Measurements from ENCODE around the gene TRAF2. TPM values are rescaled to one million over a fixed set of nuclear protein-coding genes. Genes with fewer than 3 reads are reported as not detected.

The TRAF2 gene
- total RNA-seq, 6 experiments from 2014 or later, result 11.1 to 15.9 (median 13.6) TPM

DNA sequence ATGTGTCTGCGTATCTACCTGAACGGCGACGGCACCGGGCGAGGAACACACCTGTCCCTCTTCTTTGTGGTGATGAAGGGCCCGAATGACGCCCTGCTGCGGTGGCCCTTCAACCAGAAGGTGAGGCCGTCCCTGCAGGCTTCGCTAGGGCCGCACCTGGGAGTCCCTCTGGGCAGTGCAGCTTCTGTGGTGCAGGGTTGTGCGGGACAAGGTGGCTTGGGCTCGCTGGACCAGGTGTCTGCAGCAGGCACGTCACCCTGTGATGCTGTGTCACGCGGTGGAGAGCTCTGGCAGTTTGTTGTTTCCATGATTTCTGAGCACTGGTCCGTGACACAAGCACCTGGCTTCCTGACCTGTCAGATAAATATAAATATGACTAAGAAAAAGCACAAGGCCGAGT, 37.6 kb downstream of the TRAF2 start:
- H3K4me1 Mint-ChIP-seq (ENCODE audit: low read depth), result peaks cover 9% of the 10 kb centered on the region
- no peak overlapping the region for H3K4me3 Mint-ChIP-seq
- H3K27me3 Mint-ChIP-seq (ENCODE audit: insufficient read depth), result peaks cover 3% of the 10 kb centered on the region; the same call in 1 of the 2 replicates
- no peak for DNase-seq
- H3K9me3 Mint-ChIP-seq, result no peaks in the 10 kb centered on the region
- peaks cover 11% of the 10 kb centered on the region; the same call in 1 of the 2 replicates for H3K36me3 Mint-ChIP-seq (ENCODE audit: low read depth)
- TF ChIP-seq, protein P1, sequence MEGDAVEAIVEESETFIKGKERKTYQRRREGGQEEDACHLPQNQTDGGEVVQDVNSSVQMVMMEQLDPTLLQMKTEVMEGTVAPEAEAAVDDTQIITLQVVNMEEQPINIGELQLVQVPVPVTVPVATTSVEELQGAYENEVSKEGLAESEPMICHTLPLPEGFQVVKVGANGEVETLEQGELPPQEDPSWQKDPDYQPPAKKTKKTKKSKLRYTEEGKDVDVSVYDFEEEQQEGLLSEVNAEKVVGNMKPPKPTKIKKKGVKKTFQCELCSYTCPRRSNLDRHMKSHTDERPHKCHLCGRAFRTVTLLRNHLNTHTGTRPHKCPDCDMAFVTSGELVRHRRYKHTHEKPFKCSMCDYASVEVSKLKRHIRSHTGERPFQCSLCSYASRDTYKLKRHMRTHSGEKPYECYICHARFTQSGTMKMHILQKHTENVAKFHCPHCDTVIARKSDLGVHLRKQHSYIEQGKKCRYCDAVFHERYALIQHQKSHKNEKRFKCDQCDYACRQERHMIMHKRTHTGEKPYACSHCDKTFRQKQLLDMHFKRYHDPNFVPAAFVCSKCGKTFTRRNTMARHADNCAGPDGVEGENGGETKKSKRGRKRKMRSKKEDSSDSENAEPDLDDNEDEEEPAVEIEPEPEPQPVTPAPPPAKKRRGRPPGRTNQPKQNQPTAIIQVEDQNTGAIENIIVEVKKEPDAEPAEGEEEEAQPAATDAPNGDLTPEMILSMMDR (IDR thresholded peaks at IDR 0.05), result no peak
- H3K27ac Mint-ChIP-seq, result no peak overlapping the region

DNA sequence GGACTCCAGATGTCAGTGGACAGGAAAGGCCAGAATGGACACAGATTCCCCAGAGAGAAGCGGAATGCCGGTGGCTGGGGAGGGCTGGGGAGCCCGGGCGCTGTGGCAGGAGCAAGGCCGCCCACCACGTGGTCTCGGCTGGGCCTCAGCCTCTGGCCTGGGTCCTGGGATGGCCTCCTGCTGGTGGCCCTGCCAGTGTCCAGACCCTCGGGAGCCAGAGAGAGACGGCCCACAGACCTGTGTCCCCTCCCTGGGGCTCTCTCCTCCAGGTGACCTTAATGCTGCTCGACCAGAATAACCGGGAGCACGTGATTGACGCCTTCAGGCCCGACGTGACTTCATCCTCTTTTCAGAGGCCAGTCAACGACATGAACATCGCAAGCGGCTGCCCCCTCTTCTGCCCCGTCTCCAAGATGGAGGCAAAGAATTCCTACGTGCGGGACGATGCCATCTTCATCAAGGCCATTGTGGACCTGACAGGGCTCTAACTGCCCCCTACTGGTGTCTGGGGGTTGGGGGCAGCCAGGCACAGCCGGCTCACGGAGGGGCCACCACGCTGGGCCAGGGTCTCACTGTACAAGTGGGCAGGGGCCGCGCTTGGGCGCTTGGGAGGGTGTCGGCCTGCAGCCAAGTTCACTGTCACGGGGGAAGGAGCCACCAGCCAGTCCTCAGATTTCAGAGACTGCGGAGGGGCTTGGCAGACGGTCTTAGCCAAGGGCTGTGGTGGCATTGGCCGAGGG, 39.3 kb downstream of the TRAF2 start:
- Mint-ChIP-seq H3K4me3 (no peak overlapping the region), H3K27ac (no peak overlapping the region), H3K36me3 (ENCODE audit: low read depth) (peaks cover 13% of the 10 kb centered on the region; the same call in 1 of the 2 replicates), H3K4me1 (ENCODE audit: low read depth) (peaks cover 9% of the 10 kb centered on the region), H3K27me3 (ENCODE audit: insufficient read depth) (peaks cover 3% of the 10 kb centered on the region; the same call in 1 of the 2 replicates), H3K9me3 (no peaks in the 10 kb centered on the region)
- no peak for DNase-seq
- TF ChIP-seq, protein P1 (IDR thresholded peaks at IDR 0.05), result peak; percentile 21; the same call in 1 of the 2 replicates

DNA sequence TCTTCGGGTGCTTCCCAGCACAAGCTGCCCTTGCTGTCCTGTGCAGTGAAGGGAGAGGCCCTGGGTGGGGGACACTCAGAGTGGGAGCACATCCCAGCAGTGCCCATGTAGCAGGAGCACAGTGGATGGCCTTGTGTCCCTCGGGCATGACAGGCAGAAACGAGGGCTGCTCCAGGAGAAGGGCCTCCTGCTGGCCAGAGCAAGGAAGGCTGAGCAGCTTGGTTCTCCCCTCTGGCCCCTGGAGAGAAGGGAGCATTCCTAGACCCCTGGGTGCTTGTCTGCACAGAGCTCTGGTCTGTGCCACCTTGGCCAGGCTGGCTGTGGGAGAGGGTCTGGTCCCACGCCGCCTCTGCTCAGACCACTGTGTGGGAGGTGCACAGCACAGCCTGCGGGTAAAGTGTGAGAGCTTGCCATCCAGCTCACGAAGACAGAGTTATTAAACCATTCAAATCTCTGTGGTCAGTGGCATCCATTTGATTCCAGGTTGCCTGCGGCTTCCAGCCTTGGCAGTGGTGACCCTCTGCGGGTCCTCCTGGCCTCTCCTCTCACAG, 39.9 kb downstream of the TRAF2 start:
- Mint-ChIP-seq H3K27me3 (ENCODE audit: insufficient read depth) (peaks cover 3% of the 10 kb centered on the region; the same call in 1 of the 2 replicates), H3K4me1 (ENCODE audit: low read depth) (peaks cover 9% of the 10 kb centered on the region), H3K9me3 (no peaks in the 10 kb centered on the region), H3K36me3 (ENCODE audit: low read depth) (peaks cover 13% of the 10 kb centered on the region; the same call in 1 of the 2 replicates), H3K27ac (no peak overlapping the region), H3K4me3 (no peak overlapping the region)
- no peak for DNase-seq
- TF ChIP-seq, protein P1 (IDR thresholded peaks at IDR 0.05), result peak; percentile 41; the same call in 1 of the 2 replicates

DNA sequence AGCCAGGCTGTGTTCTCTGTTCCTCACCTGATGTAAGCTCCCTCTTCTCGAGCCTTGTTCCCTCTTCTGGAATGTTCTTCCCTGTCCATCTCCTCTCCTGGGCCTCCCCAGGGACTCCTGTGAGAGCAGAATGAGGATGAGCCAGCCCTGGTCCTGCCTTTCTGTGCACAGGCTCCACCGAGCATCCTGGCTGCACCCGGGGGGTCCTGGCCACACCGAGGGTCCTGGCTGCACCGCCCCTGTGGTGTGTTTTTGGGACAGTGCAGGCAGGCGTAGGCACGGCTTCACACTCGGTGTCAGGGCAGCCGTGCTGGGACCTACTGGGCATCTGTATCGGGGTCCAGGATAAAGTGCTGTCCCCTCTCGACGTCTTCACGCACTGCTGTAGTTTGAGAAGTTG, 40.4 kb downstream of the TRAF2 start:
- Mint-ChIP-seq H3K4me3 (no peak overlapping the region), H3K4me1 (ENCODE audit: low read depth) (peaks cover 9% of the 10 kb centered on the region), H3K9me3 (no peaks in the 10 kb centered on the region), H3K27me3 (ENCODE audit: insufficient read depth) (peaks cover 3% of the 10 kb centered on the region; the same call in 1 of the 2 replicates), H3K27ac (no peak overlapping the region), H3K36me3 (ENCODE audit: low read depth) (peaks cover 17% of the 10 kb centered on the region)
- TF ChIP-seq, protein P1 (IDR thresholded peaks at IDR 0.05), result no peak
- no peak for DNase-seq

DNA sequence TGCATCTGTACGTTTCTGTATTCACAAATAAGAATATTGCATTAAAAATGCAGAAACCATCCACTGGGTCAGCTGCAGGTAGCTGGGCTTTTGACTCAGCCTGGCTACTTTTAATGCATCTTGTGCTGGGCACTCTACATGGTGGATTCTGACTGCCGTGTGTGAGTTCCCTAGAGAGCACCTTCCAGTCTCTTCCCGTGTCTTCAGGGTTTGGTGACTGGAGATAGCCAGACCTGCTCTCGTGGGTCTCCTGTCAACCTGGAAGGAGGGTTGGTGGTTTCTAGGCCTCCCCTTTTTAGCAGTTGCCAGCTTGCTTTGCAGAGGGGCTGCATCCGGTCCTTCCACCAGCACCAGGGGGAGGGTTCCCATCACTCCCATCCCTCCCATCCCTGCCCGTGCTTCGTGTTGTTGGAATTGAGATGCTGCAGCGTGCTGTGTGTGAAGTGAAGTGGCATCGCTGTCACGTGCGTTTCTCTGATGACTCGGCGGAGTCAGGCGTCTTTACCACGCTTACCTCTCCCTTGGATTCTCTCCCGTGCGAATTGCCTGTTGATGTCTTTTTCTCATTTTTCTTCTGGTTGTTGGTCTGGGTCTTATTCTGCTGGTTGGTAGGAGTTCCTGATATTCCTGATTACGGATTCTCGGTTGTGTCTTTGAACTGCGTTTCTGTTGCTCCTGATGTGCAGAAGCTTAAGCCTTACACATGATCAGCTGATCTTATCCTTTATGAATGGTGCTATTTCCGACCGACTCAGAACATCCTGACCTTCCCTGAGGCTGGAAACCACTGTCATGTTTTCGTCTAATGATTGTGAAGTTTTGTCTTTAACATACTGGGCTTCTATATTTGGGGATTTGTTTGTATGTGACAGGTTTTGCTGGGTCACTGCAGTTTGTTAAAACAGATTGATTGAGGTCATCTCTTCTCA, 41.3 kb downstream of the TRAF2 start:
- Mint-ChIP-seq H3K36me3 (ENCODE audit: low read depth) (peaks cover 22% of the 10 kb centered on the region), H3K4me3 (no peak overlapping the region), H3K27ac (peak overlapping the region; percentile 21; the same call in 1 of the 2 replicates), H3K9me3 (no peaks in the 10 kb centered on the region), H3K4me1 (ENCODE audit: low read depth) (peaks cover 9% of the 10 kb centered on the region), H3K27me3 (ENCODE audit: insufficient read depth) (peaks cover 2% of the 10 kb centered on the region; the same call in 1 of the 2 replicates)
- TF ChIP-seq, protein P1 (IDR thresholded peaks at IDR 0.05), result no peak
- no peak for DNase-seq
